ENCODE data around the gene MRPL18. TPM values are rescaled to one million over a fixed set of nuclear protein-coding genes. Genes with fewer than 3 reads are reported as not detected.

MRPL18 gene
- total RNA-seq, 1 donor = 47.8 TPM

DNA sequence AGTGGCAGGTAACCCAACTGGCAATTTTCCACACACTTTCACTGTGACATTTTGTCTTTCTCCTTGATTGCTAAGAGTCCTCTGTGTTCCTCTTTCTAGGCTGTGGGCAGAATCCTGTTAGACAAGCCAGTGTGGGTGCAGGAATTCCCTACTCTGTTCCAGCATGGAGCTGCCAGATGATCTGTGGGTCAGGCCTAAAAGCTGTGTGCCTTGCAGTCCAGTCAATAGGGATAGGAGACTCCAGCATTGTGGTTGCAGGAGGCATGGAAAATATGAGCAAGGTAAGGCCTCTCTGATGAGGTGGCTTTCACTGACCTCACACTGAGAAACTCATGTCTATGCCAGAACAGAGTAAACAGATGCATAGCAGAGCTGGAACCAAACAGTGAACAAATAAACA is 23.4 kb upstream of the MRPL18 start:
- no peak overlapping the region for H3K27ac ChIP-seq (ENCODE audit: low read depth, low read length)
- peaks cover 14% of the 10 kb centered on the region for H3K79me2 ChIP-seq (ENCODE audit: insufficient read depth, low read length)
- no peak overlapping the region for H2AFZ ChIP-seq (ENCODE audit: low read length)
- H3K9me3 ChIP-seq (ENCODE audit: low read depth, low read length) = no peaks in the 10 kb centered on the region
- peaks cover 7% of the 10 kb centered on the region for H3K4me1 ChIP-seq (ENCODE audit: insufficient read depth, low read length)
- no peaks in the 10 kb centered on the region for H3K27me3 ChIP-seq (ENCODE audit: insufficient read depth, low read length)
- no peak for DNase-seq (ENCODE audit: insufficient read length, low spot score, missing footprints)
- no peak overlapping the region for H3K4me2 ChIP-seq (ENCODE audit: insufficient read depth, low read length)
- H3K36me3 ChIP-seq (ENCODE audit: insufficient read depth, low read length) = peaks cover 49% of the 10 kb centered on the region
- no peaks in the 10 kb centered on the region for H4K20me1 ChIP-seq (ENCODE audit: insufficient read depth, low read length)
- TF ChIP-seq, protein P1, sequence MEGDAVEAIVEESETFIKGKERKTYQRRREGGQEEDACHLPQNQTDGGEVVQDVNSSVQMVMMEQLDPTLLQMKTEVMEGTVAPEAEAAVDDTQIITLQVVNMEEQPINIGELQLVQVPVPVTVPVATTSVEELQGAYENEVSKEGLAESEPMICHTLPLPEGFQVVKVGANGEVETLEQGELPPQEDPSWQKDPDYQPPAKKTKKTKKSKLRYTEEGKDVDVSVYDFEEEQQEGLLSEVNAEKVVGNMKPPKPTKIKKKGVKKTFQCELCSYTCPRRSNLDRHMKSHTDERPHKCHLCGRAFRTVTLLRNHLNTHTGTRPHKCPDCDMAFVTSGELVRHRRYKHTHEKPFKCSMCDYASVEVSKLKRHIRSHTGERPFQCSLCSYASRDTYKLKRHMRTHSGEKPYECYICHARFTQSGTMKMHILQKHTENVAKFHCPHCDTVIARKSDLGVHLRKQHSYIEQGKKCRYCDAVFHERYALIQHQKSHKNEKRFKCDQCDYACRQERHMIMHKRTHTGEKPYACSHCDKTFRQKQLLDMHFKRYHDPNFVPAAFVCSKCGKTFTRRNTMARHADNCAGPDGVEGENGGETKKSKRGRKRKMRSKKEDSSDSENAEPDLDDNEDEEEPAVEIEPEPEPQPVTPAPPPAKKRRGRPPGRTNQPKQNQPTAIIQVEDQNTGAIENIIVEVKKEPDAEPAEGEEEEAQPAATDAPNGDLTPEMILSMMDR (IDR thresholded peaks at IDR 0.05; ENCODE audit: extremely low read depth, low read depth, low read length) = no peak
- H3K4me3 ChIP-seq (ENCODE audit: insufficient read depth, low read length) = no peak overlapping the region

DNA sequence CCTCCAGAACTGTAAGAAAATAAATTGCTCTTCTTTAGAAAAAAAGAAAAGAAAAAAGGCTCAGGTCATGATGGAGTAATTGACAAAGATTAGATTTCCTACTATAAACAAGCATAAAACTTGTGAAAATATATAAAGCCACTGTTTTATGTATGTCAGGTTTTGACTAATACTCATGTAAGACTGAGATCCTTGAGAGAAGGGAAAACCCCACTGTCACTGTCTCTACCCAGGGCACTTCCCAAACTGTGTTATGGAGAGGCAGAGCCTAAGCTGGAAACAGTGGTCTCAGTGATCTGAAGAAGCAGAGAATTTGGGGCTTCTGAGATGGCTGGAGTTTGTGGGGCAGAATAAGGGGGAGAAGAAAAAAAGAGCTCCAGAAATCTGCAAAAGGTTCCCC is 20.8 kb upstream of the MRPL18 start:
- Histone ChIP-seq H3K36me3 (ENCODE audit: insufficient read depth, low read length) (peaks cover 53% of the 10 kb centered on the region), H3K9me3 (ENCODE audit: low read depth, low read length) (no peaks in the 10 kb centered on the region), H3K4me3 (ENCODE audit: insufficient read depth, low read length) (no peak overlapping the region), H3K79me2 (ENCODE audit: insufficient read depth, low read length) (peaks cover 3% of the 10 kb centered on the region), H3K4me2 (ENCODE audit: insufficient read depth, low read length) (no peak overlapping the region), H2AFZ (ENCODE audit: low read length) (no peak overlapping the region), H4K20me1 (ENCODE audit: insufficient read depth, low read length) (no peaks in the 10 kb centered on the region), H3K4me1 (ENCODE audit: insufficient read depth, low read length) (no peaks in the 10 kb centered on the region), H3K27ac (ENCODE audit: low read depth, low read length) (no peak overlapping the region), H3K27me3 (ENCODE audit: insufficient read depth, low read length) (no peaks in the 10 kb centered on the region)
- TF ChIP-seq, protein P1 (IDR thresholded peaks at IDR 0.05; ENCODE audit: extremely low read depth, low read depth, low read length) = no peak
- DNase-seq (ENCODE audit: insufficient read length, low spot score, missing footprints) = no peak

DNA sequence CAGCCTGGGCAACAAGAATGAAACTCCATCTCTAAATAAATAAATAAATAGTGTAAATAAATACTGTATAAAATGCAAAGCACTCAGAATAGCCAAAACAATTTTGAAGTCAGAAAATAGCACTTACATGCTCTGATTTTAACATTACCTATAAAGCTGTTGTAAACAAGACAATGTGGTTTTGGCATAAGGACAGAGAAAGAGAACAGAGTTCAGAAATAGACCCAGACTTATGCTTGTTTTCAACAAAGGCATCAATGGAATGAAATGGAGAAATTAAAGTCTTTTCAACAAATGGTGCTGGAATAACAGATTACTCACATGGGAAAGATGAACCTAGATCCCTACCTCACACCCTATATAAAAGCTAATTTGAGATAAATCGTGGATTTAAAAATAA is 18.1 kb upstream of the MRPL18 start:
- Histone ChIP-seq H3K4me2 (ENCODE audit: insufficient read depth, low read length) (no peak overlapping the region), H4K20me1 (ENCODE audit: insufficient read depth, low read length) (no peaks in the 10 kb centered on the region), H3K4me1 (ENCODE audit: insufficient read depth, low read length) (no peaks in the 10 kb centered on the region), H3K27me3 (ENCODE audit: insufficient read depth, low read length) (no peaks in the 10 kb centered on the region), H3K27ac (ENCODE audit: low read depth, low read length) (no peak overlapping the region), H2AFZ (ENCODE audit: low read length) (no peak overlapping the region), H3K79me2 (ENCODE audit: insufficient read depth, low read length) (no peaks in the 10 kb centered on the region), H3K36me3 (ENCODE audit: insufficient read depth, low read length) (peaks cover 56% of the 10 kb centered on the region), H3K9me3 (ENCODE audit: low read depth, low read length) (no peaks in the 10 kb centered on the region), H3K4me3 (ENCODE audit: insufficient read depth, low read length) (no peak overlapping the region)
- DNase-seq (ENCODE audit: insufficient read length, low spot score, missing footprints) = no peak
- TF ChIP-seq, protein P1 (IDR thresholded peaks at IDR 0.05; ENCODE audit: extremely low read depth, low read depth, low read length) = no peak

DNA sequence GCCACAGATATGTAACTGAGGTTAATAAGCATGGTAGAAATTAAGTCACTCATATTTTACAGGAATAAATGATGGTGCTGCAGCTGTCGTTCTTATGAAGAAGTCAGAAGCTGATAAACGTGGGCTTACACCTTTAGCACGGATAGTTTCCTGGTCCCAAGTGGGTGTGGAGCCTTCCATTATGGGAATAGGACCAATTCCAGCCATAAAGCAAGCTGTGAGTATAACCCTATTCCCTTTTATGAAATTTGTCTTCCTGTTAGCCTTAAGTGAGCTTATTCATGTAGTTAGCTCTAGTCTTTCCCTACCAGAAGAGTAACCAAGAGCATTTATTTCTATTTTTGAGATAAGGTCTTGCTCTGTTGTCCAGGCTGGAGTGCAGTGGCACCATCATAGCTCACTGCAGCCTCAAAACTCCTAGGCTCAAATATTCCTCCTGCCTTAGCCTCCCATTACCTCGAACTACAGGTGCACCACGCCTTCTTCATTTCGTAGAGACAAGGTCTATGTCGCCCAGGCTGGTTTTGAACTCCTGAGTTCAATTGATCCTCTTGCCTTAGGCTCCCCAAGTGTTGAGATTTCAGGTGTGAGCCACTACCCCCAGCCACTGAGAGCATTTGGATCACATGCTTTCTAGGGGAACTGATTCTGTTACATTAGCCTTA is 12.9 kb upstream of the MRPL18 start:
- TF ChIP-seq, protein P1 (IDR thresholded peaks at IDR 0.05; ENCODE audit: extremely low read depth, low read depth, low read length) = no peak
- Histone ChIP-seq H3K27me3 (ENCODE audit: insufficient read depth, low read length) (no peaks in the 10 kb centered on the region), H4K20me1 (ENCODE audit: insufficient read depth, low read length) (no peaks in the 10 kb centered on the region), H3K79me2 (ENCODE audit: insufficient read depth, low read length) (peaks cover 6% of the 10 kb centered on the region), H3K4me3 (ENCODE audit: insufficient read depth, low read length) (no peak overlapping the region), H3K27ac (ENCODE audit: low read depth, low read length) (no peak overlapping the region), H2AFZ (ENCODE audit: low read length) (no peak overlapping the region), H3K4me2 (ENCODE audit: insufficient read depth, low read length) (no peak overlapping the region), H3K9me3 (ENCODE audit: low read depth, low read length) (no peaks in the 10 kb centered on the region), H3K4me1 (ENCODE audit: insufficient read depth, low read length) (no peaks in the 10 kb centered on the region), H3K36me3 (ENCODE audit: insufficient read depth, low read length) (peaks cover 75% of the 10 kb centered on the region)
- no peak for DNase-seq (ENCODE audit: insufficient read length, low spot score, missing footprints)
